ENCODE data around the gene GALNT17.

Gene GALNT17

DNA sequence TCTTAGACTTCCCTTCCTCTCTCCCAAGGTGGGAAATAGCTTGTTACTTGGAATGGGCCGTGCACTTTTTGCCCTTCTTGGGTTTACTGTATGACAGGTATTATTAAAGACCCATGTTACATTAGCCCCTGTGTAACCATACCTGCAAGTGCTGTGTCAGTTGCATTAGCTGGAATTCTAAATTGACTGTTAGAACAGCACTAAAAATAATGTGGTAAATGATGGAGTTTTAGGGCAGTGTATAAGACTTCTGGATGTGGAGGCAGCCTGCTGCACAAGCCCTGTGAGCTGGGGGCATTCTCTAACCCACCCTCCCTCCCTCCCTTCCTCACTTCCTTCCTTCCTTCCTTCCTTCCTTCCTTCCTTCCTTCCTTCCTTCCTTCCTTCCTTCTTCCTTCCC, 52.7 kb downstream of the GALNT17 start:
- no peak for DNase-seq (ENCODE audit: extremely low read depth, low read depth)

DNA sequence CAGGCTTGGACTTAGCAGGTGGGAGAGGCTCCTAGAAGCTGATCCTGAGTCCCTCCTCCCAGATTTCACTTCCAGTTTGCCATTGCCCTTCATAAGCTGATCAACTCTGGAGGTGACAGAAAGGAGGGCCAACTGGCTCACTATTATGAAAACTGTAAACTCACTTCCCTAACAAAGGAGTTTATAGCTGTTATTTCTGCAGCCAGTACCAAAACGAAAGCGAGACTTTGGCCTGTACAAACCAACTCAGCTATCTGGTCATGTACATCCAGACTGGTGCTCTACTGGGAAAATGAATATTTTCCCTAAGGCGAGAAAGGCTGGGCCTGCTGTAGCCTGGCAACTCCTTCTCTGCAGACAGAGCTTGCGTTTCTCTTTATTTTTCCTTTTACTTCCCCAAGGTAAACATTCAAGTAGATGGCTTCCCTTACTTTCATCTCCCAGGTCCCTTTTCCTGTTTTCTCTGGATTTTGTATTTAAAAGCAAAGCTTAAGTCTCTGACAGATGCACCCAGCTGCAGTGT, 54.7 kb downstream of the GALNT17 start:
- TF ChIP-seq, protein P1, sequence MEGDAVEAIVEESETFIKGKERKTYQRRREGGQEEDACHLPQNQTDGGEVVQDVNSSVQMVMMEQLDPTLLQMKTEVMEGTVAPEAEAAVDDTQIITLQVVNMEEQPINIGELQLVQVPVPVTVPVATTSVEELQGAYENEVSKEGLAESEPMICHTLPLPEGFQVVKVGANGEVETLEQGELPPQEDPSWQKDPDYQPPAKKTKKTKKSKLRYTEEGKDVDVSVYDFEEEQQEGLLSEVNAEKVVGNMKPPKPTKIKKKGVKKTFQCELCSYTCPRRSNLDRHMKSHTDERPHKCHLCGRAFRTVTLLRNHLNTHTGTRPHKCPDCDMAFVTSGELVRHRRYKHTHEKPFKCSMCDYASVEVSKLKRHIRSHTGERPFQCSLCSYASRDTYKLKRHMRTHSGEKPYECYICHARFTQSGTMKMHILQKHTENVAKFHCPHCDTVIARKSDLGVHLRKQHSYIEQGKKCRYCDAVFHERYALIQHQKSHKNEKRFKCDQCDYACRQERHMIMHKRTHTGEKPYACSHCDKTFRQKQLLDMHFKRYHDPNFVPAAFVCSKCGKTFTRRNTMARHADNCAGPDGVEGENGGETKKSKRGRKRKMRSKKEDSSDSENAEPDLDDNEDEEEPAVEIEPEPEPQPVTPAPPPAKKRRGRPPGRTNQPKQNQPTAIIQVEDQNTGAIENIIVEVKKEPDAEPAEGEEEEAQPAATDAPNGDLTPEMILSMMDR (IDR thresholded peaks at IDR 0.05; ENCODE audit: low read depth, low read length, missing control alignments) = no peak
- no peak for DNase-seq (ENCODE audit: extremely low read depth, low read depth)
- H3K4me3 ChIP-seq (replicated peaks; ENCODE audit: low read depth, low read length) = no peak overlapping the region

More for the DNA sequence above, 52.7 kb downstream of the GALNT17 start:
- H3K4me3 ChIP-seq (replicated peaks; ENCODE audit: low read depth, low read length) = no peak overlapping the region
- TF ChIP-seq, protein P1 (IDR thresholded peaks at IDR 0.05; ENCODE audit: low read depth, low read length, missing control alignments) = no peak

DNA sequence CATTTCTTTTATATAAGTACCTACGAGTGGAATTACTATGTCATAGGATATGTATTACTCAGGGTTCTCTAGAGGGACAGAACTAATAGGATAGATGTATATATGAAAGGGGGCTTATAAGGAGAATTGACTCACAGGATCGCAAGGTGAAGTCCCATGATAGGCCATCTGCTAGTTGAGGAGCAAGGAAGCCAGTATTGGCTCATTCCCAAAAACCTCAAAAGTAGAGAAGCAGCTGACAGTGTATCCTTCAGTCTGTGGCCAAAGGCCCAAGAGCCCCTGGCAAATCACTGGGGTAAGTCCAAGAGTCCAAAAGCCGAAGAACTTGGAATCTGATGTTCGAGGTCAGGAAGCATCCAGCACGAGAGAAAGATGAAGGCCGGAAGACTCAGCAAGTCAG, 59.8 kb downstream of the GALNT17 start:
- no peak overlapping the region for H3K4me3 ChIP-seq (replicated peaks; ENCODE audit: low read depth, low read length)
- no peak for DNase-seq (ENCODE audit: extremely low read depth, low read depth)
- TF ChIP-seq, protein P1 (IDR thresholded peaks at IDR 0.05; ENCODE audit: low read depth, low read length, missing control alignments) = no peak

DNA sequence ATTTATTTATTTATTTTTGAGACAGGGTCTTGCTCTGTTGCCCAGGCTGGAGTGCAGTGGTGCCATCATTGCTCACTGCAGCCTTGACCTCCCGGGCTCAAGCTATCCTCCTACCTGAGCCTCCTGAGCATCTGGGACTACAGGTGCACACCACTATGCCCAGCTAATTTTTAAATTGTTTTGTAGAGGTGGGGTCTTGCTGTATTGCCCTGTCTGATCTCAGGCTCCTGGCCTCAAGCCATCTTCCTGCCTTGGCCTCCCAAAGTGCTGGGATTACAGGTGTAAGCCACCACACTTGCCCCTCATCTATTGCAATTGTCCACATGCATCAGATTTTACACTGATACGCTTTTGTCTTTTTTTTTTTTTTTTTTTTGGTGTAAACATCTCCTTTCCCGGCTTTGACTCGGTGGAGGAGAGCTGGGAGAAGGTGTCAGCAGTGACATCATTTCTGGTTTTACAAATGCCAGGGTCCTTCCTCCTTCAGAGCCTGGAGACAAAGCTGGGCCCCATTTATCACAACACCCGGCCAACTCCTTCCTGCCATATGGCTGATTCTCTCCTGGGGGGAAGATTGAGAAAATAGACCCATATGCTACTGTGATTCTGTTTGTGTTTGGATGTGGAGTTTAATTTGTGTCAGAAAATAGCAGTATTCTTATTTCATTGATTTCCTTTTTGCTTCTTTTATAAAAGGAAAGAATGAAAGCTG, 61.3 kb downstream of the GALNT17 start:
- H3K4me3 ChIP-seq (replicated peaks; ENCODE audit: low read depth, low read length) = no peak overlapping the region
- TF ChIP-seq, protein P1 (IDR thresholded peaks at IDR 0.05; ENCODE audit: low read depth, low read length, missing control alignments) = no peak
- no peak for DNase-seq (ENCODE audit: extremely low read depth, low read depth)

DNA sequence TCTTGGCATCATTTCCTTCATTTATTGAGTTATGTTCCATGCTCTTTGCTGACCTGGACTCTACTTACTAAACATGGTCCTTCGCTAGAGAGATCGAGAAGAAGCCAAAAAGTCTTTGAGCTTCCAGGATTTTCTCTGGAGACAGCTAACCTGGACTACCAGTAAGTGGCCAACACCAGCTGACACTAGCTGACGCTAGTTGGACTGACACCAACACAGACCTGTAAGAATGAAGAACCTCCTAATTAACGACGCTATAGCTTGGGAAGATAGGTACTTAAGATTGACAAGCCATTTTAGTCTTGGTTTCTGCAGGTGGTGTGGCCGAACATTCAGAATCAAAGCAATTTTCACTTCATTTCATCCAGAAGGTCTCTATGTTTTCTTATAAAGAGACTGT, 66.4 kb downstream of the GALNT17 start:
- no peak for DNase-seq (ENCODE audit: extremely low read depth, low read depth)
- no peak overlapping the region for H3K4me3 ChIP-seq (replicated peaks; ENCODE audit: low read depth, low read length)
- TF ChIP-seq, protein P1 (IDR thresholded peaks at IDR 0.05; ENCODE audit: low read depth, low read length, missing control alignments) = no peak

DNA sequence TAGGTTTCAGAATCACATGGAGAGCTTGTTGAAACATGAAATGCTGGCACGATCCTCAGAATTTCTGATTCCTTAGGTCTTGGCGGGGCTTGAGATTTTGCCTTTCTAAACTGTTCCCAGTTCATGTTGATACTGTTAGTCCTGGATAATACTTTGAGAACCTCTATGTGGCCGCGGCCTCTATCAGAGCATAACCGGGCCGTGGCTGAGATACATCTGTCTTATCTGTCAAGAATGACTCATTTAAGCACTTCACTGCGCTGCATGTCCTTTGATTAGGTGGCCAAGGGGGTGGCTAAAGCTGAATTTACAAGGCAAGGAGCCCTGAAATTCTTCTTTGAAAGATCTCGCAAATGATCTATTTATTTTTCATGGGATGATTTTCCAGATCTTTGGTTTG, 66.9 kb downstream of the GALNT17 start:
- no peak for DNase-seq (ENCODE audit: extremely low read depth, low read depth)
- H3K4me3 ChIP-seq (replicated peaks; ENCODE audit: low read depth, low read length) = no peak overlapping the region
- TF ChIP-seq, protein P1 (IDR thresholded peaks at IDR 0.05; ENCODE audit: low read depth, low read length, missing control alignments) = no peak

Measured in HFF-Myc (cell line).